M059J (cell line): ENCODE measurements around the gene MIOX. TPM values are rescaled to one million over a fixed set of nuclear protein-coding genes. Genes with fewer than 3 reads are reported as not detected.
A peak's percentile ranks its signal among the peaks of the same experiment; 100 is the strongest.

ENCODE experiments used
- DNase-seq: peaks from one replicate; pipeline ENCODE4 v3.0.0-alpha.2; 2012; ENCODE audit warnings: low read depth
- total RNA-seq: library from RNA; depleted of rRNA; stranded (reverse); fragments of >200 nt; shearing (Covaris generic); gene quantifications from 2 replicates; pipeline ENCODE4 v1.2.3, GENCODE V29; 2014; rRNA removed

The MIOX gene
- total RNA-seq = not detected in 2 replicates

GRCh38 chr22:50486561-50487289, at the start of gene MIOX:
TSS of gene MIOX (plus strand) at chr22:50486859. CDS start at chr22:50486898, 39 bp downstream.
- DNase-seq = peak; percentile 66

- no peak for DNase-seq
Measured at GRCh38 chr22:50437511-50438304, 49.0 kb upstream of the MIOX start.

- no peak for DNase-seq
Measured at GRCh38 chr22:50438305-50439275, 48.1 kb upstream of the MIOX start.

- no peak for DNase-seq
Measured at GRCh38 chr22:50439314-50439870, 47.3 kb upstream of the MIOX start.

- no peak for DNase-seq
Measured at GRCh38 chr22:50439871-50440331, 46.8 kb upstream of the MIOX start.

- no peak for DNase-seq
Measured at GRCh38 chr22:50440544-50441249, 46.0 kb upstream of the MIOX start.

GRCh38 chr22:50441428-50441993, 45.1 kb upstream of the MIOX start:
- DNase-seq = no peak

GRCh38 chr22:50443197-50443596, 43.5 kb upstream of the MIOX start:
- DNase-seq = no peak

- no peak for DNase-seq
Measured at GRCh38 chr22:50443801-50444625, 42.6 kb upstream of the MIOX start.

- peak; percentile 71 for DNase-seq
Measured at GRCh38 chr22:50444663-50445062, 42.0 kb upstream of the MIOX start.

- no peak for DNase-seq
Measured at GRCh38 chr22:50445071-50445879, 41.4 kb upstream of the MIOX start.

- DNase-seq = no peak
Measured at GRCh38 chr22:50445880-50446707, 40.6 kb upstream of the MIOX start.

- no peak for DNase-seq
Measured at GRCh38 chr22:50446708-50447575, 39.7 kb upstream of the MIOX start.

GRCh38 chr22:50447576-50448551, 38.8 kb upstream of the MIOX start:
- no peak for DNase-seq

- DNase-seq = no peak
Measured at GRCh38 chr22:50452649-50453048, 34.0 kb upstream of the MIOX start.
